Panc1 (cell line): Measurements from ENCODE around the gene OR2L3. TPM values are rescaled to one million over a fixed set of nuclear protein-coding genes. Genes with fewer than 3 reads are reported as not detected.

Experiments used
- ATAC-seq: fragments of 200-7000 bp; cut with Tn5 transposase; 2 replicates; pipeline ENCODE4 v1.9.1; 2020; ENCODE audit warnings: mild to moderate bottlenecking, moderate library complexity
- BruUV-seq: library from RNA; stranded (reverse); fragments of 400-500 nt; replicated peaks from 2 replicates; lab custom pipeline; 2021; lab: Mats Ljungman, UMichigan
- CTCF ChIA-PET: fragments of 300-600 bp; sonication (Branson Sonifier 250); formaldehyde crosslinking; loops from one replicate; lab custom pipeline; 2022; ENCODE audit warnings: antibody characterized with exemption; lab: Charles Lee
- POLR2A ChIA-PET: fragments of 300-600 bp; sonication (Branson Sonifier 250); formaldehyde crosslinking; loops from one replicate; lab custom pipeline; 2022; ENCODE audit warnings: antibody characterized with exemption; lab: Charles Lee
- DNase-seq: peaks from one replicate; pipeline ENCODE4 v3.0.0-alpha.2; 2010; ENCODE audit warnings: low read depth, low spot score
- H3K27ac ChIP-seq: 2 replicates; pipeline ENCODE4 v1.5.1; 2011; ENCODE audit warnings: mild to moderate bottlenecking, low read length, inconsistent platforms
- H3K27me3 ChIP-seq: fragments of 200-500 bp; sonication (Bioruptor generic); 2 replicates; pipeline ENCODE4 v1.6.0; 2014; ENCODE audit warnings: low read length, inconsistent platforms; ENCODE audit not compliant: control insufficient read depth, insufficient read depth
- H3K36me3 ChIP-seq: fragments of 200-500 bp; sonication (Bioruptor generic); 2 replicates; pipeline ENCODE4 v1.5.1; 2014; ENCODE audit warnings: inconsistent platforms, mild to moderate bottlenecking, low read length, moderate library complexity; ENCODE audit not compliant: control insufficient read depth, insufficient read depth
- H3K4me1 ChIP-seq: 2 replicates; pipeline ENCODE4 v1.5.1; 2011; ENCODE audit warnings: inconsistent platforms, mild to moderate bottlenecking, low read length, moderate library complexity; ENCODE audit not compliant: control insufficient read depth, insufficient read depth
- H3K4me3 ChIP-seq, 2 experiments: 2 replicates each; pipeline ENCODE4 v1.5.1; 2011 to 2012; ENCODE audit warnings: low read depth in 2 of 2, low read length in 2 of 2, mild to moderate bottlenecking in 2 of 2, inconsistent platforms in 1 of 2, moderate library complexity in 1 of 2
- H3K9me3 ChIP-seq: fragments of 200-500 bp; sonication (Bioruptor generic); 2 replicates; pipeline ENCODE4 v1.5.1; 2014; ENCODE audit warnings: low read depth, mild to moderate bottlenecking, inconsistent platforms, low read length, moderate library complexity; ENCODE audit not compliant: control insufficient read depth, insufficient read depth
- CTCF ChIP-seq: fragments of 450-650 bp; IDR thresholded peaks from 2 replicates; pipeline ENCODE4 v1.5.1; 2017; ENCODE audit warnings: mild to moderate bottlenecking
- POLR2AphosphoS5 ChIP-seq: IDR thresholded peaks from 2 replicates; pipeline ENCODE4 v1.6.1; 2012; ENCODE audit warnings: mild to moderate bottlenecking, low read depth, low read length, moderate library complexity
- REST ChIP-seq, 2 experiments: IDR thresholded peaks; 2 replicates each; pipeline ENCODE4 v1.6.1; 2011 to 2012; ENCODE audit warnings: low read depth in 2 of 2, control low read depth in 1 of 2, low read length in 1 of 2, mild to moderate bottlenecking in 1 of 2, moderate library complexity in 1 of 2; ENCODE audit not compliant: insufficient read depth in 1 of 2
- SIN3A ChIP-seq: IDR thresholded peaks from 2 replicates; pipeline ENCODE4 v1.6.1; 2012; ENCODE audit warnings: low read depth, mild to moderate bottlenecking, low read length, moderate library complexity, borderline replicate concordance; ENCODE audit not compliant: insufficient read depth
- TCF7L2 ChIP-seq: IDR thresholded peaks from 2 replicates; pipeline ENCODE4 v1.6.1; 2011; ENCODE audit warnings: mild to moderate bottlenecking, low read depth, low read length, inconsistent platforms
- in situ Hi-C: cut with HindIII; loops from 2 replicates; pipeline ENCODE4 v1.10.0; 2016; ENCODE audit warnings: low sequenced_read_pairs, low pct_unique_long_range_greater_than_20kb
- intact Hi-C: fragments of 100-400 bp; cut with micrococcal nuclease; formaldehyde crosslinking; loops from one replicate; pipeline ENCODE4 v1.10.0; 2022; ENCODE audit not compliant: unreplicated experiment
- total RNA-seq: library from RNA; stranded (reverse); gene quantifications from one replicate; pipeline ENCODE4 v1.2.1, GENCODE V29; 2021; ENCODE audit not compliant: unreplicated experiment

OR2L3 gene
- total RNA-seq, 1 experiment from 2014 or later: not detected

- TF ChIP-seq REST (IDR thresholded peaks at IDR 0.05; ENCODE audit: insufficient read depth in 1 of 2, low read depth in 2 of 2, low read length in 1 of 2): no peak
- no peak for TF ChIP-seq SIN3A
- no peak for TF ChIP-seq CTCF
- no peak for TF ChIP-seq POLR2AphosphoS5
- TF ChIP-seq TCF7L2: no peak
- Histone ChIP-seq H3K36me3 (no peaks in the 10 kb centered on the region), H3K9me3 (no peaks in the 10 kb centered on the region), H3K4me3 (no peak overlapping the region), H3K27me3 (no peaks in the 10 kb centered on the region), H3K4me1 (no peaks in the 10 kb centered on the region), H3K27ac (no peak overlapping the region)
- intact Hi-C loops (no loop called here), in situ Hi-C loops (no loop called here)
- ATAC-seq (no peak), DNase-seq (no peak)
- POLR2A ChIA-PET: no interaction called here
- CTCF ChIA-PET: no interaction called here
- BruUV-seq: no TSS peak
Observed at GRCh38 chr1:248054671-248055070, 8.0 kb downstream of the OR2L3 start.

- Histone ChIP-seq H3K9me3 (no peaks in the 10 kb centered on the region), H3K27ac (no peak overlapping the region), H3K4me3 (no peak overlapping the region), H3K36me3 (no peaks in the 10 kb centered on the region), H3K4me1 (no peaks in the 10 kb centered on the region), H3K27me3 (no peaks in the 10 kb centered on the region)
- no peak for DNase-seq
- intact Hi-C loops: no loop called here
- TF ChIP-seq TCF7L2: no peak
- no peak for TF ChIP-seq SIN3A
- TF ChIP-seq POLR2AphosphoS5: no peak
- TF ChIP-seq CTCF: no peak
- no peak for TF ChIP-seq REST (IDR thresholded peaks at IDR 0.05; ENCODE audit: insufficient read depth in 1 of 2, low read depth in 2 of 2, low read length in 1 of 2)
- CTCF ChIA-PET: no interaction called here
- POLR2A ChIA-PET: no interaction called here
- in situ Hi-C loops: no loop called here
- no TSS peak for BruUV-seq
- no peak for ATAC-seq
Observed at GRCh38 chr1:248055261-248055660, 8.6 kb downstream of the OR2L3 start.
